ENCODE measurements around the gene SLAMF6.

- TF ChIP-seq CTCF (optimal IDR thresholded peaks at IDR 0.05 in 1 of 3, IDR thresholded peaks at IDR 0.05 in 1 of 3, conservative IDR thresholded peaks at IDR 0.05 in 1 of 3; ENCODE audit: extremely low read depth in 1 of 3, insufficient read depth in 2 of 3, low read length in 3 of 3): no peak
- no peak for TF ChIP-seq EZH2 (IDR thresholded peaks at IDR 0.05; ENCODE audit: low read length)
Measured at GRCh38 chr1:160538985-160539651, 16.1 kb upstream of the SLAMF6 start.

Data from keratinocyte (primary cell).